GM21390 (cell line): Measurements from ENCODE around the gene GAL3ST1.
"Not testable (repeated sequence)": the region's sequence is repeated elsewhere in the genome, so short reads cannot be mapped to it uniquely, and the experiment has no call there.

ENCODE experiments used
- ATAC-seq: cut with Tn5 transposase; IDR thresholded peaks from one replicate; pipeline ENCODE4 v1.9.1; 2021; ENCODE audit not compliant: unreplicated experiment

GAL3ST1 gene, protein sequence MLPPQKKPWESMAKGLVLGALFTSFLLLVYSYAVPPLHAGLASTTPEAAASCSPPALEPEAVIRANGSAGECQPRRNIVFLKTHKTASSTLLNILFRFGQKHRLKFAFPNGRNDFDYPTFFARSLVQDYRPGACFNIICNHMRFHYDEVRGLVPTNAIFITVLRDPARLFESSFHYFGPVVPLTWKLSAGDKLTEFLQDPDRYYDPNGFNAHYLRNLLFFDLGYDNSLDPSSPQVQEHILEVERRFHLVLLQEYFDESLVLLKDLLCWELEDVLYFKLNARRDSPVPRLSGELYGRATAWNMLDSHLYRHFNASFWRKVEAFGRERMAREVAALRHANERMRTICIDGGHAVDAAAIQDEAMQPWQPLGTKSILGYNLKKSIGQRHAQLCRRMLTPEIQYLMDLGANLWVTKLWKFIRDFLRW

DNA sequence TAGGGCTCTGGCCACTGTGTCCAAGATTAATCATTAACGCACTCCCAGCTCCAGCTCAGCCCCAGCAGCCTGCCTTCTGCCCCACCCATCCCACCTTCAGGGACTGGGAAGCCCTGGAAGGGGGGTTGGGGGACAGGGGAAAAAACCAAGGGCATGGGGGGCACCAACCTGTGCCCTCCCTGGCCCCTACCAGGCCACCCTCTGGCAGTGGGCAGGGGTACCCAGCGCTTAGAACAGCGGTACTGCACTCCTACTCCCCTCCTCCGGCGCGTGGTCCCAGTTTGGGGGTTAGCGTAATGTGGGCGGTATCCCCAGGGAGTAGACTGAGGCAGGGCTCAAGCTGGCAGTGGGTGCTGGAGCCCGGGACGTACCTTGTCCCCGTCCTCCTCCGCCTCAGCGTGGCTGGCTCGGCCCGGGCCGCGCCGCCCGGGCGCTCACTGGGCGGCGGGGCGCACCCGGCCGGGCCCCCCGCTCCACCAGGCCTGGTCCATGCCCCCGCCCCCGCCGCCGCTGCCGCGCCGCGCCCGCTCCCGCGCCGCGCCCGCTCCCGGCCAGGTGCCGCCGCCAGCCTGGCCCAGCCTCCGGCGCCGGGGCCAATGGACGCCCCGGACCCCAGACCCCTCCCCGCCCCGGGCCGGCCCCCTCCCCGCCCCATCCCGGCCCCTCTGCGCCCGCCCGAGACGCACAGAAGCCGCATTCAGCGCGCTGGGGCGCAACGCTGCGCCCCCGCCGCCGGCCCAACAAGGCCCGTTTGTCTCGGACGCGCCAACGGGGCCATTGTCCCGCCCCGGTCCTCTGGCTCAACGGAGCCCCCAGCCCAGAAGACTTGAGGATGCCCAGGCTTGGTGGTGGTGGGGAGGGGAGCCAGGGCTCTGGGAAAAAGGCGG lies at the start of gene GAL3ST1:
Gene GAL3ST1, minus strand, starts transcription at position 571 of the 887 bp plus-strand sequence. CDS start 17,273 bp downstream, outside the sequence.
- no peak for ATAC-seq

DNA sequence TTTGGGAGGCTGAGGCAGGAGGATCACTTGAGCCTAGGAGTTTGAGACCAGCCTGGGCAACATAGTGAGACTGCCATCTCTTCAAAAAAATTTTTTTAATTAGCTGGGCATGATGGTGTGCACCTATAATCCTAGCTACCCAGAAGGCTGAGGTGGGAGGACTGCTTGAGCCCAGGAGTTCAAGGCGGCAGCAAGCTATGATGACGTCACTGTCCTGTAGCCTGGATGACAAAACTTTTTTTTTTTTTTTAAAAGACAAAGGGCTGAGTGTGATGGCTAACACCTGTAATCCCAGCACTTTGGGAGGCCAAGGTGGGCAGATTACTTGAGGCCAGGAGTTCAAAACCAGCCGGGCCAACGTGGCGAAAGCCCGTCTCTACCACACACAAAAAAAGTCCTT lies 45.4 kb upstream of the GAL3ST1 start:
- not testable (repeated sequence) for ATAC-seq

DNA sequence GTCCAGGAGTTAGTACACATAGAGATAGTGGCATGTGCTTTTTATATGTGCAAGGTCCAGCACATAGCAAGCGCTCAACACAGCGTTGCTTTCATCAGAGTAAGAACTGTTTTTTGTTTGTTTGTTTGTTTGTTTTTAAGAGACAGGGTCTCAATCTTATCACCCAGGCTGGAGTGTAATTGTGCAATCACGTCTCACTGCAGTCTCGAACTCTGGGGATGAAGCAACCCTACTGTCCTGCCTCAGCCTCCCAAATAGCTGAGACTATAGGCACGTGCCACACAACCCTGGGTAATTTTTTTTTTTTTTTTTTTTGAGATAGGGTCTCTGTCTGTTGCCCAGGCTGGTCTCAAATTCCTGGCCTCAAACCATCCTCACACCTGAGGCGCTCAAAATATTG lies 43.4 kb upstream of the GAL3ST1 start:
- no peak for ATAC-seq

DNA sequence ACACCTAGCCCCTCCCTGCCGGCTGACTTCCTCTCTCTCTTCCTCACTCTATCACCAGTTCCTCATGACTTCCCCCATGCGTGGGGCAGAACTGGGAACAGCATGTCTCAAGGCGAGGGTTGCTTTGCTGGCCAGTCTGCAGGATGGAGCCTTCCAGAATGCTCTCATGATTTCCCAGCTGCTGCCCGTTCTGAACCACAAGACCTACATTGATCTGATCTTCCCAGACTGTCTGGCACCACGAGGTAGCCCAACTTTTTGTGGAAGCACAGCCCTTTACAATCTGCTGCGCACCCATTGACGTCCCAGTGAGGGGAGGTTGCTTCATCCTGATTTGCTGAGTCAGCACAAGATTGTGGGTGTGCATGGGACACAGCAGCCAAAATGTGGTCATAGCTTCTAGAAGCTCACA lies 41.1 kb upstream of the GAL3ST1 start:
- ATAC-seq: no peak

DNA sequence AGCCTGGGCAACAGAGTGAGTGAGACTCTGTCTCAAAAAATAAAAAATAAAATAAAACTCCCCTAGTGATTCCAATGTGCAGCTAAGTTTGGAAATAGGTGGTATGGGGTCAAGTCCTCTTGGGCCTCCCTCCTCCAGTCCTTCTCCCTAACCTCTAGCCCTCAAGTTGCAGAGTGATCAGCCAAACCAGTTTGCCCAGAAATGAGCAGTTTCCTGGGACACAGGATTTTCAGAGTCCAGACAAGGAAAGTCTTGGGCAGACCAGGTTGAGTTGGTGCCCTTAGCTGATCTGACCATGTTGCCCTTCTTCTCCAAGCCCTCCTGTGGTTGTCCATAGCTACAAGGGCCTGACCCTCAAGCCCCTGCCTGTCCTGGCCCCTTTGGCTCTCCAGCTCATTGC lies 40.4 kb upstream of the GAL3ST1 start:
- ATAC-seq: no peak

DNA sequence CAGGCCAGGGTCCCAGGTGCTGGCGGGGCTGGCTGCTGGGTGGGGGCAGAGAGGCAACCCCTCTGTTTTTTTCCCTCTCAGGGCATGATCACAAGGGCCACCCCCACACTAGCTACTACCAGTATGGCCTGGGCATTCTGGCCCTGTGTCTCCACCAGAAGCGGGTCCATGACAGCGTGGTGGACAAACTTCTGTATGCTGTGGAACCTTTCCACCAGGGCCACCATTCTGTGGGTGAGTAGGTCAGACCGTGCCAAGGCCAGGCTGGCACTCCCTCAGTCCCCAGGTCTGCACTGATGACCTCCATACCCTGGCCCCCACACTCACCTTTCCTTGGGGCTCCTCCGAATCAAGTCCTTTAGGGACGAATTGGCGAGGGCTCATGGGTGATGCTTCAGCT lies 39.8 kb upstream of the GAL3ST1 start:
- no peak for ATAC-seq

DNA sequence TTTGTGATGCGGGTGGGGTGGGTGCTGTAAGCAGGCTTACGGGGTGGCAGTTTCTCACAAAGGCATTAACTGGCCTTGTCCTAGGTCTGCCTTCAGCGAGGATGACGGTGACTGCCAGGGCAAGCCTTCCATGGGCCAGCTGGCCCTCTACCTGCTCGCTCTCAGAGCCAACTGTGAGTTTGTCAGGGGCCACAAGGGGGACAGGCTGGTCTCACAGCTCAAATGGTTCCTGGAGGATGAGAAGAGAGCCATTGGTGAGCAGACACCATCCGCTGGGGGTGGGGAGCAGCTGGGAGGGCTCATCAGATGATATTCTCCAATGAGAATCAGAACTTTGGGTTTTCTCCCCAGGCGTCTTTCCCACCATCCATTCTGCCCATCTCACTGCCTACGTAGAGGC lies 38.3 kb upstream of the GAL3ST1 start:
- no peak for ATAC-seq

DNA sequence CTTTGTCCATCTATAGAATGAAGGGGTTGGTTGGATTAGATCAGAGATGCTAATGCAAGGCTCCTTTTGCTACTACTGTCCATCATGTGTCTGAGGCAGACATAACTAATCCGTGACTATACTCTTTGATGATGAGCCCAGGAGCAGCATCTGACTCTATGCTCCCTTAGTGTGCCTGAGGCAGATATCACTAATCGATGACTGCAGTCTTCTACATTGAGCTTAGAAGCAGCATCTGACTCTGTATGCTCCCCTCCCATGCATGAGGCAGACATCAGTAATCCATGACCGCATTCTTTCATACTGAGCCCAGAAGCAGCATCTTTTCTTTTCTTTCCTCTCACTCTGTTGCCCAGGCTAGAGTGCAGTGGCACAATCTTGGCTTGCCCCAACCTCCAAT lies 36.7 kb upstream of the GAL3ST1 start:
- no peak for ATAC-seq

DNA sequence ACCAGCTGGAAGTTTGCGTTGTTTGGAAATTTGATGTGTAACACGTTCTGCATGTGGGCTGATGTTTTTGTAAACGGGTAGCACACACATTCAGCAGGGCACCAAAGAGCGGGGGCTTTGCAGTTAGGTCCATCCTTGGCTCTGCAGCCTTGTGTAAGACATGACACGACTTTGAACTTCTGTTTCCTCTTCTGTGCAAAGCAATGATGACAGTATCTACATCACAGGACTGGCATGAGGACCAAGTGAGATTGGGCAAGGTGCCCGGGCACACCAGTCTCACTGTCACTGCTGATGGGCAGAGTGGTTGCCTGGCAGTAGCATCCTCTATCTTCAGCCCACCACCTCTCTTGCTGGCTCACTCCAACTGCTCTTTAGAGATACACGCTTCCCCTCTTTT lies 35.8 kb upstream of the GAL3ST1 start:
- ATAC-seq: no peak

DNA sequence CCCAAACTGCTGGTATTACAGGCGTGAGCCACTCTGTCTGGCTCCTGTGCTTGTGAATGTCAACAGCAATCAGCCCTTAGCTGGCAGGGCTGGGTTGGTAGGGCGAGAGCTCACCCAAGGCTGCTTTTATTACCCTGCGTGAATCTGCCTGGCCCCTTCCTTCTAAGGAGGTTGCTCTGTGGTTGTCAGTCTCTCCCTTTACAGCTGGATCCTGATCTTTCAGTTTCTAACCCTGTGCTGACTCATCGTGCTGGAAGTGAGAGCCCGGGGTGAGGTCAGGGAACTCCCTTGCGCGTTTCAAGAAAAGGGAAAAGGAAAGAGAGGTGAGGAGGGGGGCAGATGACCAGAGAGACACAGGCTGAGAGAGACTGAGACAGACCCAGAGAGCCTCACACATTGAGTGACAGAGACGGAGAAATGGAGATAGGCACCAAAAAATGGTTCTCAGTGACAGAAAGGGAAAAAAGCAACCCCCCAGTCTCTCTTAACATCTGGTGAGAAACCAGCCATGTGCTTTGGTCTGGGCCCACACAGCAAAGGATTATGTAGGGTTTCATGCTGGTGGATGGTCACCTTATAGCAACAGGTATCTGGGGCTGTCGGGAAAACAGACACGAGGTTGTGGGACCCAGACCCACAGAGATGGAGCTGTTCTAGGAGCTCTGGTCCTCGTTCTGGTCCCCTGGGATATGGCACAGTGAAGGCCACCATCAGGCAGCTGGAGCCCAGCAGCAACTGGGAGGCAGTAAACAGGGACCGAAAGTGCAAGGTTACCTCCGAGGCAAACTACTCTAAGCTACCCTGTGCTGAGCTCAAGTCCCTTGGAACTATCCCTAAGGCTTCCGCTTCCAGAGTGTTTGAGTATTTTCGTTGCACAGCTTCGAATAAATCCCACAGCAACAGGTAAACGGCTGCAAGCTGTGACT lies 35.1 kb upstream of the GAL3ST1 start:
- peak; percentile 44 for ATAC-seq

DNA sequence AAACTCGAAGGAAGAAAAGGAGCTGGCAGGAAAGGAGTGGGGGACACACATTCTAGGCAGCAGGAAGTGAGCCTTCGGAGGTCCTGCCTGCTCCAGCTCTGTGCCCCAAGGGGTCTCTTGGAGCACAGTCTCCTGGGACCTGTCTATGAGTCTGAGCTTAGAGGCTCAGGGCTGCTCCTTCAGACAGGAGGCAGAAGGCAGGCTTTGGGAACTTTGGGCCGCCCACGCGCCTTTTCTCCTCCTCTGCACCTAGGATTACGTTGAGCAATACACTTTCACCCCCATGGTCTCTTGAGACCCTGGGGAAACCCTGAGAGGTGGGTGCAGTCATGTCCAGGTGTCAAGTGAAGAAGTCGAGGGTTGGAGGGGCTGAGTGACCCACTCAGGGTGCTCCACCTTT lies 33.5 kb upstream of the GAL3ST1 start:
- no peak for ATAC-seq

DNA sequence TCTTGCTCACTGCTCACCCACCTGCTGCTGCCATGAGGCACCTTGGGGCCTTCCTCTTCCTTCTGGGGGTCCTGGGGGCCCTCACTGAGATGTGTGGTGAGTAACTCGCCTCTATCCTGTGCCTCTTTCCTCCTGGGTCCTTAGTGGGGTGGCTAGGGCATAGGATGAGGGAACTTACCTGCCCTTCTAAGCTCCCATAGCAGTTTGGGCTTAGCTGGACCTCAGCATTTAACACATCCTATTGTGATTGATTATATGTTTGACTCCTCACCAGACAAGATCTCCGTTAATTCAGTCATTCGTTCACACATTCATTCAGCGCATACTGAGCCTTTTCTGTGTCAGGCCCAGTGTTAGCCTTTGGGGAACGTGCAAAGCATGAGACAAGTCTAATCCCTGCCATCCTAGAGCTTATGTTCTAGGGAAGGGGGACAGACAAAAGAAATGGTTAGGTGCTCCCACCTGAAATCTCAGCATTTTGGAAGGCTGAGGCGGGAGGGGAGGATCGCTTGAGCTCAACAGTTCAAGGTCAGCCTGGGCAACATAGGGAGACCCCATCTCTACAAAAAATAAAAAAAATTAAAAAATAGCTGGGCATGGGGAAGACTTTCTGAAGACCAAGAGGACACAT lies 33.0 kb upstream of the GAL3ST1 start:
- ATAC-seq: no peak

DNA sequence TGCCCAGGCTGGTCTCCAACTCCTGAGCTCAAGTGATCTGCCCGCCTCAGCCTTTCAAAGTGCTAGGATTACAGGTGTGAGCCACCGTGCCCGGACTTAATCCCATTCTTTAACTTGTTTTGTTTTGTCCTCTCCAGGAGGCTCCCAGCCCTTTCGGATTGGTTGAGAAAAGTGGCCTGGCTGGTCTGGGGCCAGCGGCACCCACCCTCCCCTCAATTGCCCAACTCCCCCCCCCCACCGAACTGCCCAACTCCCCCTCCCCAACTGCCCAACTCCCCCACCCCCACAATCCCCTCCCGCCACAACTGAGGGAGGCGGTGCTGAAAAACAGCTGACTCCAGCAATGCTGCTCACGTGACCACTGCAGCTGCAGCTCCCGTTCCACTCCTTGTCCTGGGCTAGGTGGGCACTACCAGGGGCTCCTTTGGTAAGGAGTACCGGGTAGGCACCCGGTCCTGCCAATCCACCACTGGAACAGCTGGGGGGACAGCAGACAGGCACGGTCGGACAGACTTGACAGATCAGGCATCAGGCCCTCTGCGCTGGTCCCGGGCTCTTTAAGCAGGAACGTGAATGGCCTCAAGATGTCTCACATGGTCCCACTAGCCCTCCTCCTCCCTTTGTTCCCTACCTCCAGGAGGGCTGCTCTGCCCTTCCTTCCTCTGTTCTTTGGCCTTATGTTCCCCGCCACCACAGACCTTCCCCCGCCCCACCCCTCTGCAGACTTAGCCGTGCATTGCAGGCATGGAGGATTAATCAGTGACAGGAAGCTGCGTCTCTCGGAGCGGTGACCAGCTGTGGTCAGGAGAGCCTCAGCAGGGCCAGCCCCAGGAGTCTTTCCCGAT lies 32.2 kb upstream of the GAL3ST1 start, which contains the start of gene TCN2:
Gene TCN2, plus strand, starts transcription at position 720 of the 845 bp plus-strand sequence. CDS start 158 bp downstream, outside the sequence.
- no peak for ATAC-seq

DNA sequence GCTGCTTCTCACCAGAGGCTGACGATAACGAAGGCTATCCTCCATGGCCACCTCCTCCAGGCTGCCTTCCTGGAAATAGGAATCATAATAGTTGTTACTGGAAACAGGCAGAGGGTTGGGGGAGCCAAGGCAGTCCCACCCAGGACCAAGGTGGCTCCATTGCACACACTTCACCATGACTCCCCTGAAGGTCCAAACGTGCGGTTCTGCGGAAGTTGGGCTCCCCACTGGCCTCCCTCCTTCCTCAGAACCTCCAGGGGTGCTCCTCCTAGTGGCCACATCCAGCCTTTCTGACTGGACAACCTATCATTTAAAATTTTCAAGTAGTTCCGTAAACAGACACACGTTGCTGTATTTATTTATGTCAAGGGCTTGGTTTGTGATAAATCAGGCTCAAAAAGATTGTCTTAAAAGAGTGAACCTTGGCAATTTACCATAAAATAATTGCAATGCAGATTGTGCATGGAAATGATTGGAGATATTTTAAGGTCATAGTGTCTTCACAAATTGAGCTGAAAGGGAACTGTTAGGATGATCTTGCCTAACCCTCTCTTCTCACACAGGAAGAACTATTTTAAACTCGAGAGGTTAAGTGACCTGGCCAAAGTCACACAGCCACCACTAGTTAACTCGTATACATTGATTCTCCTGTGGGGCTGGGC lies 31.1 kb upstream of the GAL3ST1 start:
- ATAC-seq: no peak

DNA sequence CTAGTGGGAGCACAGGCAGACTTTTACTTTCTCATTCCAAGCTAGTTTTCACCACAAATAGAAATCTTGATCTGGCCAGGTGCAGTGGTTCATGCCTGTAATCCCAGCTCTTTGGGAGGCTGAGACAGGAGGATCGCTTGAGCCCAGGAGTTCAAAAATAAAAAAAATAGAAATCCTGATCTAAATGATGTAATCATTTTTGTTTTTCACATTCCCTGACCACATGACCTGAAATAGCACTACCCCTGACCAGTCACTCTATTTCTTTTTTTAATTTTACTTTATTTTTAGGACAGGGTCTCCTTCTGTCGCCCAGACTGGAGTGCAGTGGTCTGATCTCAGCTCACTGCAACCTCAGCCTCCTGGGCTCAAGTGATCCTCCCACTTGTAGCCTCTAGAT lies 30.3 kb upstream of the GAL3ST1 start:
- no peak for ATAC-seq

DNA sequence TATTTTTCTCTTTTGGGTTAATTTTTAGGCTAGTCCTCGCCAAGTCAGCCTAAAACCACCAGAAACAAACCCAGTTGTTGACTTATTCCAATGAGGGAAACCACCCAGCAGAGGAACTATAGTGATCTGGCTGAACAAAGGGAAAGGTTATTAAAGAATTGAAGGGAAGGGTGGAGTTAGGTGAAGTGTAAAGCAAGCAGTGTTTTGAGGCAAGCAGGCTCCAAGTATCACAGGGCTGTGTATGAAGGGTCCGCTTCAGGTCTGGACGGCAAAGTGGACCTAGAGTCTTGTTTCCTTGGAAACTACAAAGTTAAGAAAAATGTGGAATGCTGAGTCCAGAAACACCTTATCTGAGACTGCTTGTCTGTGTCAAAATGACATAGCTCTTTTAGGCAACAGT lies 29.3 kb upstream of the GAL3ST1 start:
- ATAC-seq: no peak

DNA sequence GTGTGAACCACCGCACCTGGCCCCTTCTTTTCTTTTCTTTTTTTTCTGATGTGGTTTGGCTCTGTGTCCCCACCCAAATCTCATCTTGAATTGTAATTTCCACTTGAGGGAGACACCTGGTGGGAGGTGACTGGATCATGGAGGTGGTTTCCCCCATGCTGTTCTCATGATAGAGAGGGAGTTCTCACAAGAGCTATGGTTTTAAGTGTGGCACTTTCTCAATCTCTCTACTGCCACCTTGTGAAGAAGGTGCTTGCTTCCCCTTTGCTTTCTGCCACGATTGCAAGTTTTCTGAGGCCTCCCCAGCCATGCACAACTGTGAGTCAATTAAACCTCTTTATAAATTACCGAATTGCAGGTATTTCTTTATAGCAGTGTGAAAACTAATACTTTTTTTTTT lies 27.6 kb upstream of the GAL3ST1 start:
- ATAC-seq: no peak

DNA sequence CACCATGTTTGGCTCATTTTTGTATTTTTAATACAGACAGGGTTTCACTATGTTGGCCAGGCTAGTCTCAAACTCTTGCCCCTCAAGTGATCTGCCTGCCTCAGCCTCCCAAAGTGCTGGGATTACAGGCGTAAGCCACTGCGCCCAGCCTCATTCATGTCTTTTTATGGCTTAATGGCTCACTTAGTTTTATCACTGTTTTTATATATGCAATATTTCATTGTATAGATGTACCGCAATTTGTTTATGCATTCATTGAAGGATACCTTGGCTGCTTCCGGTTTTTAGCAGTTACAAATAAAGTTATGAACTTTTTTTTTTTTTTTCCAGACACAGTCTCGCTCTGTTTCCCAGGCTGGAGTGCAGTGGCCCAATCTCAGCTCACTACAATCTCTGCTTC lies 27.0 kb upstream of the GAL3ST1 start:
- no peak for ATAC-seq

DNA sequence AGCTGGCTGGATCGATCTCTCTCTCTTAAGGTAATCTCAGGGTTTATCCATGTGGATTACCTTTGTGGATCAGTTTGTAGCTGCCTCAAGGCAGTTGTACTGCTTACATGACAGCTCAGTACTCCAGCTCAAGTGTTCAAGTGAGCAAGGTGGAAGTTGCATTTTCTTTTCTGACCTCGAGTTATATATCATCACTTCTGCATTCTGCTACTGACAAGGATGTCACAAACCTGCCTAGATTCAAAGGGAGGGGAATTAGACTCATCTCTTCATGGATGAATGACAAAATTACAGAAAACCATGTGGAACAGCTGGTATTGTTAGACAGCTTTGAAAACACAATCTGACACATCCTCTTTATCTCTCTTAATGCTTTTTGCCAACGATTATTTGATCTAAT lies 26.5 kb upstream of the GAL3ST1 start:
- no peak for ATAC-seq
